Hepatic stellate cell (primary cell): ENCODE measurements around the gene ARMC12.

Experiments used
- DNase-seq: peaks from one replicate; pipeline ENCODE4 v3.0.0; 2011; ENCODE audit warnings: low spot score

The ARMC12 gene

DNA sequence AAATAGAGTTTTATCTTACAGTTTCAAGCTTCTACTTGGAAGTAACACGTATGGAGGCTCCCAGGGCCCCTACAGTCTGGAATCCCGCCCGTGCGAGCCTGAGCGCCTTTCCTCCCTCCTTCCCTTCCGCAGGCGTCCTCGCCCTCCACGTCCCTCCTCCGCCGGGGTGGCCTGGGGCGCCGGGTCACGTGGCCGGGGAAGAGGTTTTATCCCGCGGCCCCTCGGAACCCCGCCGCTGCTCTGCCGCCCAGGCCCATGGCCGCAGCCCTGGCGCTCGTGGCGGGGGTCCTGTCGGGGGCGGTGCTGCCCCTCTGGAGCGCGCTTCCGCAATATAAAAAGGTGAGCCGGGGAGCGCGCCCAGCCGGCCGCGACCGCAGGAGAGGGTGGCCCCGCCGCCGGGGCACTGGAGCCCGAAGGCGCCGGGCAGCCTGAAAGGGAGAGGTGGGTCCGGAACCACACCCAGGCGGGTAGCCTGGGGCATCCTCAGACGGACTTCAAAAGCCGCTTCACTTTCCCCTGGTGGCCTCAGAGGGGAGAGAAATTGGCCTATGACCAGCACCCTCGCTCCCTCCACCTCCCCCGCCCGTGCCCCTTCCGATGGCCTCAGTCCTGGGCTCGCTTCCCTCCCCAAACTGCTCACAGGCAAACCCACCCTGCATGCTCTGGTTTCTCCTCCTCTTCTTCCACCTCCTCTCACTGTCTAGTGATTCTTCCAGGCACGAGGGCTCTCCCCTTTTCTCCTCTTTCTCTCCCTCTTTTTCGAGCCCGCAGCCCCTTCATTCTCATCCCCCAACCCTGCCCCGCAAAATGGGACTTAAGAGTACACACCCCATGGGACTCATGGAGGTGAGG is 39.8 kb downstream of the ARMC12 start, which contains the start of gene CLPSL2:
Gene CLPSL2 (plus strand): TSS at position 235 of the 852 bp plus-strand sequence. CDS start 21 bp downstream, at position 256.
- no peak for DNase-seq

DNA sequence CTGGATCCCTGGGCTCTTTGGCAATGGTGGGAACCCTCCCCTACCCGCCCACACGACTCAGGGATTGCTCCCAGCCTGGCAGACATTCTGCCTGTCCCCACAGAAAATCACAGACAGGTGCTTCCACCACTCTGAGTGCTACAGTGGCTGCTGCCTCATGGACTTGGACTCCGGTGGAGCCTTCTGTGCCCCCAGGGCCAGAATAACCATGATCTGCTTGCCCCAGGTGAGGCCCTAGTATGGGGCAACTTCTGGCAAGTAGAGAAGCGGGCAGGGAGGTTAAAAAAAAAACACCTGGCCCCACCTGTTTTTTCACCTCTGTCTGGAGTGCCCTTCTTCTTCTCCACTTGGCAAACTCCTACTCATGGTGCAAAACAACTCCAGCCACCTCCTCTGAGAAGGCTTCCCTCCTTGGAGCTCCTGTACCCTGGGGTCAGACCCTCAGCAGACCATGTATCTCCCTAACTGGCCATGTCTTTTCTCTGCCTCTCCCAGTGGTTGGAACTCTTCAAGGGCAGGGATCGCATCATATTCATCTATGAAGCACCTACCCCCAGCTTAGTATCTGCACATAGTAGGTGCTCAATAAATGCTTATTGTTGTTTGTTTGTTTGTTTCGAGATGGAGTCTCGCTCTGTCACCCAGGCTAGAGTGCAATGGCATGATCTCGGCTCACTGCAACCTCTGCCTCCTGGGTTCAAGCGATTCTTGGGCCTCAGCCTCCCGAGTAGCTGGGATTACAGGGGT is 40.7 kb downstream of the ARMC12 start:
- DNase-seq: no peak

DNA sequence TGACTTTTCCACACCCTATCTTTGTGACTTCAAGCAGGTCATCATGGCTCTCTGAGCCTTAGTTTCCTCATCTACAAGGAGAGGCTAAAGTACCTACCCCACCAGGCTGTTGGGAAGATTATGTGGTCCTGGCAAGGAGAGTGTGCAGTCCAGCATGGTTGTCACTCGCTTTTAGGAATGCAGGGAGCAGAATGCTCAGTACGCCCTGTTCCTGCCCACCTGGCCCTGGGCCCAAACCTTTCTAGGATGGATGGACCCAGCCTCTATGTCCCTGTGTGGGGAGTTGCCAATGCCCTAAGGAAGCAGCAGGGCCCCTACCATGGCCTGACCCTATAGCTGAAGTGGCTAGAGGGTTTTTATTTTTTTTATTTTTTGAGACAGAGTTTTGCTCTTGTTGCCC is 41.6 kb downstream of the ARMC12 start:
- DNase-seq: no peak

DNA sequence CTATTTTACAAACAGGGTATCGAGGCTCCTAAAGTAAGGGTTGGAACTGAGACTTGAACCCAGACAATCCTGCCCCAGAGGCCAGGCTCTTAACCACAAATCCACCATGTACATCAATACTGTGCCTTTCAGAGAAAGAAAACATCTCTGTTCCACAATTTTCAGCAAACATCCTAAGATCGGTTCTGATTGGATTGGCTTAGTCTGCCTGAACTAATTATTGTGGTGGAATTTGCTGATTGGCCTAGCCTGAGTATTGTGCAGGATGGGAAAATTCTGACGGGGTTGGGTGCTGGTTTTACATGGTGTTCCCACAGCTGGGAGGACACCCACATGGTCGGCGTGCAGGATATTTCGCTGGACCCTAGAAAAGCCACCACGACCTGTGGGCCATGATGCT is 43.9 kb downstream of the ARMC12 start, which contains the start of gene CLPSL1:
Gene CLPSL1 (plus strand): TSS at position 301 of the 400 bp plus-strand sequence. CDS start 92 bp downstream, at position 393.
- DNase-seq: no peak

DNA sequence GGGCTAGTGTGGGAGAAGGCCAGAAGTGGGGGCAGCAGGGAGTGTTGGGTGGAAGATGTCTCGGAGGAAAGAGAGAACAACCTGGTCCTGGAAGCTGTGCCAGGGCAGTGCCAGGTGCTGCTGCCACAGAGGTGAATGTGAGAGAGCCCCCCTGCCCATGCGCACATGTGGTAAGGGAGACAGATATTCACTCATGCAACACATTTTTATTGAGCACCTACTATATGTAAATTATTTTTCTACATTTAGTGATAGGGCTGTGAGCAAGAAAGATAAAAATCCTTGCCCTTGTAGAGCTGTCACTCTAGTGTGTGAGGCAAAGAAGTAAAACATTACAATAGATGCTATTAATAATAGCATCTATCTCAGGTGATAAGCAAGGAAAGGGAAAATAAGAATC is 44.5 kb downstream of the ARMC12 start:
- DNase-seq: no peak

DNA sequence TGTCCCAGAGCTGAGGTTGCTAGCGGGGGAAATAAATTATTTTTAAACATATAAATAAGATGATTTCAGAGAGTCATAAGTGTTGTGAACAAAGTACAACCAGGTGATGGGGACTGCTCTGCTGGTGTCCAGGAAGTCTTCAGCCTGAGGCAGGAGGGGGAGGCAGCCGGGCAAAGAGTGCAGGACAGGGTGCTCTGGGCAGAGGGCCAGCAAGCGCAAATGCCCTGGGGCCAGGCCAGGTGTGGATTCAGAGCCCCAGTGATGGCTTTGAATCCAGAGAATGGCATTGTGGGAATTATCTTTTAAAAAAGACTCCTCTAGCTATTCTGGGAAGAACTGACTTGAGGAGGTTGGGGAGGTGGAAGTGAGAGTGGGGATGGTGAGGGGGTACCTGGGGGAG is 45.6 kb downstream of the ARMC12 start:
- no peak for DNase-seq

DNA sequence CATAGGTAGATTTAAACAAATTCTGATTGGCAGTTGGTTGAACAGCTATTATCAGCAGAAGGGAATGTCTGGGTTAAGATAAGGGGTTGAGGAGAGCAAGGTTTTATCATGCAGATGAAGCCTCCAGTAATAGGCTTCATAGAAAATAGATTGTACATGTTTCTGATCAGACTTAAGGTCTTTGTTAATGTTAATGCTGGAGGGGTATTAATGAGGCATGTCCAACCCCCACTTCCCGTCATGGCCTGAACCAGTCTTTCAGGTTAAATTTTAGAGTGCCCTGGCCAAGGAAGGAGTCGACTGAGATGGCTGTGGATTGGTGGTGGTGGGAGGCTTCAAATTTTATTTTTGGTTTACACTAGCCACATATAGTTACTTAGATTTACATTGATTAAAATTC is 47.4 kb downstream of the ARMC12 start:
- no peak for DNase-seq

DNA sequence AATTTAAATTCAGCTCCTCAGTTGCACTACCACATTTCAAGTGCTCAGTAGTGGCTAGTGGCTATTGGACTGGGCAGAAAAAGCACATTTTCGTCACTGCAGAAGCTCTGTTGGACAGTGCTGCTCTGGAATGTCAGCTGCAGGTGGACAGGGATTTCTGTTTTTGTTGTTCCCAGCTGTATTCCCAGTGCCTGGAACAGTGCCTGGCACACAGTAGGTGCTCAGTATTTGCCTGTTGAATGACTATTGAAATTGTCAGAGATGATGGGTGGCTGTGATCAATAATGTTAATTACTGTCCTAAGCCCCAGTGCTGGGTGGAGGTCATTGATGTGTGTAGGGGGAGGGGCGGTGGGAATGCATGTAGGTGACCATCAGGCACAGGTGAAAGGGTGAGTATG is 49.4 kb downstream of the ARMC12 start:
- DNase-seq: no peak

DNA sequence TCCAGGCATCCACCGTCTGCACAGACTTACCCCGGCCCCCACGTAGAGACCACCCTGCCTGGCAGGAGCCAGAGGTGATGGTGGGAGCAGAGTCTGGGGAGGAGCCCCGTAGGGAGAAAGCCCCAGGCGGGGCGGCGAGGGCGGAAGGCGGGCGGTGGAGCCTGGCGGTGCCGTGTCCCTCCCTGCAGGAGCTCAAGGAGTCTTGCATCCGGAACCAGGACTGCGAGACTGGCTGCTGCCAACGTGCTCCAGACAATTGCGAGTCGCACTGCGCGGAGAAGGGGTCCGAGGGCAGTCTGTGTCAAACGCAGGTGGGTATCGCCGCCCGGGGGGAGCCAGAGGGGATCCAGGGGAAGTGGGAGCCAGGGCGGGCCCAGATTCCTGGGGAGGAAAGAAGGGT is 50.0 kb downstream of the ARMC12 start:
- no peak for DNase-seq

DNA sequence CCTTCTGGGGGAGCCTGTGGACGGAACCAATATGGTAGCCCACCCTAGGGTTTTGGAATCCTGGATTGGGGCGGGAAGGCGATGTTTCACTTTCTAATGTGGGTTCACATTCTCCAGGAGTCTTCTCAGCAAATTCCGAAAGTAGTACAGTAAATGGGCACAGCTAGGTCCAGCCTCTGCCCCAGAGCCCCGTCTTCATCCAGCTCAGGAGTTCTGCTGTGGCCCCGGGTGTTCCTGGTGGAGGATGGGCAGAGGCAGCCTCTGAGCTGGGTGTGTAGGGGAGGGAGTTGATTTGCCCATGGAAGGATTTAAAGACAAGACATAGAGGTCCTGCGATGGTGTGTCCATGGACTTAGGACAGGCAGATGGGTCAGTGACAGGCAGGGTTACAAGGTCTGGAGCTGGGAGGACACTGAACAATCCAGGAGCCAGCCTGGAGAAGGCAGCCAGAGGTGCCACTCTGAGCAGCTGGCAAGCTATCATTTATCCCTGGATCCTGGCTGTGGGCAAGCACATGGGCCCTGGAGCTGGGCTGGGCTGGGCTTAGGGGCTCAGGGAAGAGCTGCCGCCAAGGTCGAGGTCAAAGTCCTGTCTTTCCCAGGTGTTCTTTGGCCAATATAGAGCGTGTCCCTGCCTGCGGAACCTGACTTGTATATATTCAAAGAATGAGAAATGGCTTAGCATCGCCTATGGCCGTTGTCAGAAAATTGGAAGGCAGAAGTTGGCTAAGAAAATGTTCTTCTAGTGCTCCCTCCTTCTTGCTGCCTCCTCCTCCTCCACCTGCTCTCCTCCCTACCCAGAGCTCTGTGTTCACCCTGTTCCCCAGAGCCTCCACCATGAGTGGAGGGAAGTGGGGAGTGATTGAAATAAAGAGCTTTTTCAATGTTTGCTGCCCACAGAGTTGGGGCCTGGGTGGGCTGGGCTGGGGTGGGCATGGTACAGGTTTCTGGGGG is 50.7 kb downstream of the ARMC12 start:
- no peak for DNase-seq

DNA sequence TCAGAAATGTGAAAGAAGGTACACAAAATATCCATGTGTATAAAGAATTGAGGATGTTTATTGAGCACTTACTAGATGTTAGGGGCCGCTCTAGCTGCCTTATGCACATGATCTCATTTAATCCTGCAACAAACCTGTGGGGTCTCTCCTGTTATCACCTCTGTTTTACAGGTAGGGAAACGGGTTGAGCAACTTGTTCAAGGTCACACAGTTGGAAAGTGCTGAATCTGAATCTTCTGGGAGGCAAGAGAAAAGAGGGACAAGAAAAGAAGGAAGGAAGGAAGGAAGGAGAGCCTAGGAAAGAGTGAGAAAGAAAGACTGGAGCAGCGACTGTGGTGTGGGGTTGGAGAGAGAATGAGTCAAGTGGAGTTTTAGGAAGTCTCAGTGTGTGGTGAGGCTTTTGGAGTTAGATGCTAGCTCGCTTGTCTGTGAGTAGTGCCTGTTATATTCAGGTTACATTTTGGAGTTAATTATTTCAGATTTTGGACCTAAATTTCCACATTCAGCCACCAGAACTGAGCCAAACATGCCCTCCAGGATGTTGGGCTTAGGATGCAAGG is 51.7 kb downstream of the ARMC12 start:
- DNase-seq: no peak

DNA sequence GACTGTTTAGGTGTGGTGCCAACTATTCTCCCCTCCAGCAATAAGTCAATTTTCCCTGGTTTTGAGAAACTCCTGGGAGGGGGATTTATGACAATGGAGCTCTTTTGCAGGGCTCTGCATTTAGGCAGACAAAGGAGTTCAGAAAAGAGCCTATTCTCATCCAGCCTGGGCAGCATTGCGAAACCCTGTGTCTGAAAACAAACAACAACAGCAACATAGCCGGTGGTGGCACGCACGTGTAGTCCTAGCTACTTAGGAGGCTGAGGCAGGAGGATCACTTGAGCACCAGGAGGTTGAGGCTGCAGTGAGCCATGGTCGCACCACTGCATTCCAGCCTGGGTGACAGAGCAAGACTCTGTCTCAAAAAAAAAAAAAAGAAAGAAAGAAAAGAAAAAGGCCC is 53.9 kb downstream of the ARMC12 start:
- no peak for DNase-seq

DNA sequence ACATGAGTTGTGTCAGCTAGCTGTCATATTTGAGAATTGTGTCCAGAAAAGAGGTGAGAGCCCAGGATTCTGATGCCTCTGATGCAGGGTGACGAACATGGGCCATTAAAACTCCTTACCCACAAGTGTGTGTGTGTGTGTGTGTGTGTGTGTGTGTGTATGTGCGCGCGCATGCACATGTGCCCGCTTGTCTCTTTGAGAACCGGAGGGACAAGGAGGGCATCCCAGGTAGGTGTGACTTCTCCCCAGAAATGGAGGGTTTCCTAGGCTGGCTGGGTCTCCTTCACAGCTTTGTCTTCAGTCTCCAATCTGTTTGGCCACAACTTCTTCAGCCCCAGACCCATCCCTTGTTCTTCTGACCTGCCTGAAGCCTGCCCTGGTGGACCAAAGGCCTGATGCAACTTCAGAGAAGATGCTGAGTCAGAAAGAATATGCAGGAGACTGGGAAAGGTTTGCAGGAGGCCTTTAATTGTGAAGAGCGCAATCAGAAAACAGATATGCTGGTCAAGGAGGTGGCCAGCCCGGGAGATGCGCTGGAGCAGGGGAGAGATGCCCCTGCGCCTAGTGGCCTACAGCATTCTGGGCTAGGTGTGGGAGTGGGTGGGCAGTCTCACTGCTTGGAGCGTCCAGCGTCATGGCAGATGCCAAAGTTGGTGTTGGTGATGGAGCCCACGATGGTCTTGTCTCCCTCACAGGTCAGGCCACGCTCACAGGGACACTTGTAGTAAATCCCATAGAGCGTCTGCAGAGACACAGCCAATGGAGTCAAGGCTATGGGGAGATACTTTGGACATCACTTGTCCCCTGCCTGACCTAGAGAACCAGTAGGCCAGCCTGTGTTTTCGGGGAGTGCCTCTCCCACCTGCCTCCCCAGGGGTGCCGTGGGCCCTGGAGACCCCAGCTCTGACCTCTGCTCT is 58.0 kb downstream of the ARMC12 start:
- no peak for DNase-seq

DNA sequence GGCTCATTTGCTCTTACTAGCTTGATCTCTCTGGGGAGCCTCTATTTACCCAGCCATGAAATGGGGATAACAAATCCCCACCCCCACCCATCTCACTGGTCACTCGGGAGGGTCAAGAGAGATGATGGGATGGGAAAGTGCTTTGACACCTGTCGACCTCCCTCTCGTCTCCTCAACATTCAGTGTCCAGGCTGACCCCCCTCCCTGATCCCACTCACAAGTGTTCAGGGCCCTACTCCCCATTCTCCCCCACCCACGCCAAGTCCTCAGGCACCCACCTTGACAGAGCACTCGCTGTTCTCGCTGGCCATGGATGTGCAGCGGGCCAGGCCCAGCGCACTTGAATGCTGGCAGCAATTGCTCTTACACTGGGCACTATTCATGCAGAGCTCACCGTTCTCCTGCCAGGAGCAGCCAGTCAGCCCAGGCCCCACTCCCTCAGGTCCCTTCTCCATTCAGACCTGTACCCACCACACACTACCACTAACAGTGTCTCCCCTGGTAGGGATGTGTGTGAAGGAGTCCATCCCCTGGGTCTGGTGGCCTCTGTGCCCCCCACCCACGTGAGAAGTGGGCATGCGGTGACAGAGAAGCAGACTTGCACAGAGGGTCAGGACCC is 58.7 kb downstream of the ARMC12 start:
- DNase-seq: no peak

DNA sequence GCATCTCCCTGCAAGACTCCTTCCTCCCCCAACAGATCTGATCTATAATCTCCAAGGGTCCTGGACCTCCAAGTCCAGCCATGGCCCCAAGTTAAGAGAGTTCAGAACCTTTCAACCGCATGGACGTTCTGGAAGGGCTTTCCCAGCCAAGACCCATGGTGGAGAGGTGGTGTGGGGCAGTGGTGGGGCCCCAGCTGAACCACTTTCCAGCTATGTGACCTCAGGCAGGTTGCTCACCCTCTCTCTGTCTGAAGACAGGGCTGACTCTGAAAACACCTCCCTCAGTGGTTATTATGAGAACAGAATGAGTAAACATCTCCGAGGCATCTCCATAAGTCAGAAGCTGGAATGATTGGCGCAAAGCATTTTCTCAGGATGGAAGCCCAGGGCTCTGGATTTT is 59.4 kb downstream of the ARMC12 start:
- DNase-seq: no peak

DNA sequence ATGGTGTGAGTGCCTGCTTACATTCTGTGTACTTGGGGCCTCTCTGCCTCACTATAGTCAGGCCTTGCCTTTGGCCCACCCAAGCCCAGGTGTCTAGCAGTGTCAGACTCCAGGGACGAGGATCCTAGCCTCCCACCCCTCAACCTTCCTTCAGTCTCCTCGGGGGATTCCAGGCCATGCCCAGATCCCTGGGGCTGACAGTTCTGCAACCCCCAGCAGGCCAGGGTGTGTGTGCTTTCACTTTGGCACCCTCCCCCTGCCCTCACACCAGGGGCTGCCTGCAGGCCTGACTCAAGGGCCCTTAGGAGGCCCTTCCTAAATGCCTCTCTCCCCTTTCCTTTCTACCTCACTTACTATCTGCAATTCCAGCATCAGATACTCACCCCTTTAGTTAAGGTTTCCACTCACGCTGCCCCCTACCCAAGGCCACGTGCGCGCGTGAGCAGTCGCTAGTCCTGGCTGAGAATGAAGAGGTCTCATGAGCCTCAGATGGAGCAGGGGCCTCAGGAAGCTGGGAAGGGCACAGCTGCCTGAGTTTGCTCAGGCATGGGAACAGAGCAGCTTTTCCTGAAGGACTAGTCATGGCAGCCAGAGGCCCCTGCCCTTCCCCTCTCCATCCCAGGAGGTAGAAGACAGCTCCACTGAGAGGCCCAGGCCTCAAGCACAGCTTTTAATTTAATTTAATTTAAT is 61.1 kb downstream of the ARMC12 start:
- DNase-seq: no peak
